Trophoblast cell (in vitro differentiated cells and primary cell): ENCODE data around the gene BRAP.

Experiments used
- DNase-seq, 2 donors: peaks; one replicate each; pipeline ENCODE4 v3.0.0-alpha.2; 2016
- H2AFZ ChIP-seq: 2 replicates; pipeline ENCODE4 v1.6.1; 2013; ENCODE audit warnings: low read length, moderate library complexity, mild to moderate bottlenecking; ENCODE audit not compliant: insufficient read depth, poor library complexity
- H2AK5ac ChIP-seq: 2 replicates; pipeline ENCODE4 v1.6.1; 2013; ENCODE audit warnings: mild to moderate bottlenecking, low read length
- H2BK120ac ChIP-seq: 2 replicates; pipeline ENCODE4 v1.6.1; 2013; ENCODE audit warnings: low read length, mild to moderate bottlenecking, moderate library complexity; ENCODE audit not compliant: insufficient read depth, poor library complexity
- H2BK12ac ChIP-seq: 2 replicates; pipeline ENCODE4 v1.6.1; 2013; ENCODE audit warnings: mild to moderate bottlenecking, low read length, moderate library complexity
- H2BK5ac ChIP-seq: 2 replicates; pipeline ENCODE4 v1.6.1; 2013; ENCODE audit warnings: low read length, low read depth, moderate library complexity, mild to moderate bottlenecking; ENCODE audit not compliant: poor library complexity
- H3K14ac ChIP-seq: 2 replicates; pipeline ENCODE4 v1.6.1; 2013; ENCODE audit warnings: mild to moderate bottlenecking, low read length
- H3K18ac ChIP-seq: 2 replicates; pipeline ENCODE4 v1.6.1; 2013; ENCODE audit warnings: mild to moderate bottlenecking, low read length
- H3K23ac ChIP-seq: 2 replicates; pipeline ENCODE4 v1.6.1; 2013; ENCODE audit warnings: low read length
- H3K27ac ChIP-seq: 2 replicates; pipeline ENCODE4 v1.5.1; 2013; ENCODE audit warnings: low read depth, mild to moderate bottlenecking, inconsistent platforms, low read length, moderate library complexity
- H3K27me3 ChIP-seq: 2 replicates; pipeline ENCODE4 v1.6.1; 2013; ENCODE audit warnings: inconsistent platforms, mild to moderate bottlenecking, low read length, moderate library complexity; ENCODE audit not compliant: insufficient read depth
- H3K36me3 ChIP-seq, 2 experiments: 1 replicate in 1 of 2; 2 replicates in 1 of 2; pipeline ENCODE4 v1.6.1; 2013; ENCODE audit warnings: low read length in 2 of 2, mild to moderate bottlenecking in 2 of 2, moderate library complexity in 1 of 2; ENCODE audit not compliant: insufficient read depth in 2 of 2, control insufficient read depth in 1 of 2
- H3K4ac ChIP-seq: 2 replicates; pipeline ENCODE4 v1.6.1; 2013; ENCODE audit warnings: low read depth, mild to moderate bottlenecking, low read length, moderate library complexity
- H3K4me1 ChIP-seq, 2 experiments: 1 replicate in 1 of 2; 2 replicates in 1 of 2; pipeline ENCODE4 v1.6.1; 2013; ENCODE audit warnings: low read length in 2 of 2, mild to moderate bottlenecking in 2 of 2, moderate library complexity in 1 of 2; ENCODE audit not compliant: insufficient read depth in 2 of 2, control insufficient read depth in 1 of 2
- H3K4me2 ChIP-seq: 2 replicates; pipeline ENCODE4 v1.6.1; 2013; ENCODE audit warnings: inconsistent platforms, mild to moderate bottlenecking, low read length, moderate library complexity
- H3K4me3 ChIP-seq: 2 replicates; pipeline ENCODE4 v1.5.1; 2013; ENCODE audit warnings: mild to moderate bottlenecking, low read depth, low read length, inconsistent platforms
- H3K79me1 ChIP-seq: one replicate; pipeline ENCODE4 v1.6.1; 2013; ENCODE audit warnings: low read length
- H3K79me2 ChIP-seq: 2 replicates; pipeline ENCODE4 v1.6.1; 2013; ENCODE audit warnings: low read length, mild to moderate bottlenecking; ENCODE audit not compliant: control insufficient read depth, insufficient read depth, poor library complexity
- H3K9ac ChIP-seq: 2 replicates; pipeline ENCODE4 v1.6.1; 2013; ENCODE audit warnings: mild to moderate bottlenecking, low read length
- H3K9me3 ChIP-seq: 2 replicates; pipeline ENCODE4 v1.6.1; 2013; ENCODE audit warnings: low read depth, mild to moderate bottlenecking, control low read depth, inconsistent platforms, low read length; ENCODE audit not compliant: insufficient read depth
- H4K12ac ChIP-seq: 2 replicates; pipeline ENCODE4 v1.6.1; 2013; ENCODE audit warnings: low read depth, mild to moderate bottlenecking, low read length, moderate library complexity
- H4K8ac ChIP-seq: 2 replicates; pipeline ENCODE4 v1.6.1; 2013; ENCODE audit warnings: low read depth, mild to moderate bottlenecking, low read length, moderate library complexity
- H4K91ac ChIP-seq: one replicate; pipeline ENCODE4 v1.6.1; 2013; ENCODE audit warnings: low read depth, mild to moderate bottlenecking, low read length, moderate library complexity
- WGBS: extraction: QIAGEN DNeasy Blood & Tissue Kit; methylation state at CpG from one replicate; pipeline ENCODE4 v1.1.7; 2013; ENCODE audit warnings: missing lambda C conversion rate; ENCODE audit not compliant: insufficient read length, insufficient coverage; ENCODE audit errors: extremely low coverage; 5-methylcytosine and 5-hydroxymethylcytosine counted together

BRAP gene

DNA sequence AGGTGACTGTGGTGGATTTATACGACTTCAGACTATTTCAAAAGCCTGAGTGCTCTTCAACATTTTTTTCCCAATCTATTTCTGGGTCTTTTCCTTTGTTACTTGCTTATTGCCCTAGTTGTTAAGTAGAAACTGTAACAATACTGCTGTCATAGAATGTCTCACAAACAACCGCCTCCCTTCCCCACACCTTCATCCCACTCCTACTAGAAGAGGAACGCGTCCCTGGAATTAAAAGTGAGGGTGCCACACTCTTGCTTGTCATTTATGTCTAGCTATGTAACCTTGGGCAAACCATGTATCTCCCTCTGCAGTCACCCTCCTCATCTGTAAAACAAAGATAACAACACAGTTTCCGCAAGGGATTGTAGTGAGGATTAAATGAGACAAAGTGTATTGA is 8.6 kb downstream of the BRAP start:
- H3K27ac ChIP-seq: no peak overlapping the region
- H2BK120ac ChIP-seq: no peak overlapping the region
- H2AK5ac ChIP-seq: no peak overlapping the region
- no peaks in the 10 kb centered on the region for H3K79me2 ChIP-seq
- H2BK12ac ChIP-seq: no peak overlapping the region
- DNase-seq: no peak
- no peak overlapping the region for H3K4ac ChIP-seq
- H3K14ac ChIP-seq: no peak overlapping the region
- no peaks in the 10 kb centered on the region for H3K27me3 ChIP-seq
- H3K36me3 ChIP-seq: peaks cover 30 to 45% of the 10 kb centered on the region in 2 experiments
- H3K4me2 ChIP-seq: no peak overlapping the region
- no peak overlapping the region for H3K18ac ChIP-seq
- H2AFZ ChIP-seq: no peak overlapping the region
- no CpG with 5 or more reads among the region's 5 CpGs for WGBS
- H3K9ac ChIP-seq: no peak overlapping the region
- peak overlapping the region; percentile 89 for H3K23ac ChIP-seq
- no peak overlapping the region for H4K8ac ChIP-seq
- H4K91ac ChIP-seq: no peak overlapping the region
- no peaks in the 10 kb centered on the region for H3K79me1 ChIP-seq
- no peaks in the 10 kb centered on the region for H3K9me3 ChIP-seq
- no peaks in the 10 kb centered on the region for H3K4me1 ChIP-seq
- H4K12ac ChIP-seq: no peak overlapping the region
- no peak overlapping the region for H2BK5ac ChIP-seq
- no peak overlapping the region for H3K4me3 ChIP-seq

DNA sequence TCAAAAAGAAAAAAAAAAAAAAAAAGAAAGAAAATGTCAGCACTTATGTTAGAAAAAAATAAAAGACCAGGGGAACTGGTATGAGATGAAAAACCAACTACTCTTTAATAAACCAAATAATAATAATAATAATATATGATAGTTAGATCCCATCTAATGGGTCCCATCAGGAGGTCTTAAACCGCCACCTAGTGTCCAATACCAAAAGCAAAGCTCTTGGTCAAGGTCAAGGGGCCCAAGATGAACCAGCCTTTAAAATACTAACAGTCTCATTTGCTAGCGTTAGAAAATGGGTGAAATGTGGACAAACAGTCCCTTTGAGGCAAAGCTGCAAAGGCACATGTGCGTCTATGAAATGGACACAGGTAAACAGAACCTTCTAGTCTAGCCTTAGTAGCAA is 12.3 kb downstream of the BRAP start:
- no peak overlapping the region for H3K4ac ChIP-seq
- H3K18ac ChIP-seq: no peak overlapping the region
- no peak overlapping the region for H4K8ac ChIP-seq
- H2BK12ac ChIP-seq: no peak overlapping the region
- no peak overlapping the region for H2AFZ ChIP-seq
- no peak overlapping the region for H2BK5ac ChIP-seq
- no peaks in the 10 kb centered on the region for H3K79me2 ChIP-seq
- no peak overlapping the region for H3K27ac ChIP-seq
- H4K12ac ChIP-seq: no peak overlapping the region
- no peak overlapping the region for H3K4me3 ChIP-seq
- no peaks in the 10 kb centered on the region for H3K79me1 ChIP-seq
- no peak overlapping the region for H3K9ac ChIP-seq
- H3K14ac ChIP-seq: no peak overlapping the region
- H4K91ac ChIP-seq: no peak overlapping the region
- peak; percentile 11 to 62 for DNase-seq
- H3K4me2 ChIP-seq: peak overlapping the region; percentile 16
- no peaks in the 10 kb centered on the region for H3K27me3 ChIP-seq
- H2AK5ac ChIP-seq: no peak overlapping the region
- no peak overlapping the region for H2BK120ac ChIP-seq
- H3K9me3 ChIP-seq: no peaks in the 10 kb centered on the region
- H3K36me3 ChIP-seq: peaks cover 27 to 35% of the 10 kb centered on the region in 2 experiments
- no CpG with 5 or more reads among the region's 3 CpGs for WGBS
- H3K4me1 ChIP-seq: no peaks in the 10 kb centered on the region
- no peak overlapping the region for H3K23ac ChIP-seq

- Histone ChIP-seq H3K27me3 (no peaks in the 10 kb centered on the region), H3K79me1 (no peaks in the 10 kb centered on the region), H3K27ac (no peak overlapping the region), H3K79me2 (no peaks in the 10 kb centered on the region), H3K9me3 (no peaks in the 10 kb centered on the region), H3K23ac (no peak overlapping the region), H2AFZ (no peak overlapping the region), H3K9ac (no peak overlapping the region), H2BK12ac (no peak overlapping the region), H2BK120ac (no peak overlapping the region), H2BK5ac (no peak overlapping the region), H3K18ac (no peak overlapping the region), H3K4ac (no peak overlapping the region), H3K4me3 (no peak overlapping the region), H2AK5ac (no peak overlapping the region), H3K14ac (no peak overlapping the region), H3K36me3 (peaks cover 23 to 36% of the 10 kb centered on the region in 2 experiments), H4K91ac (no peak overlapping the region), H4K12ac (no peak overlapping the region), H3K4me1 (no peaks in the 10 kb centered on the region), H4K8ac (no peak overlapping the region), H3K4me2 (no peak overlapping the region)
- no CpG with 5 or more reads among the region's 10 CpGs for WGBS
- DNase-seq: no peak
Measured at GRCh38 chr12:111672822-111673381, 12.9 kb downstream of the BRAP start.

- Histone ChIP-seq H4K91ac (no peak overlapping the region), H2BK120ac (no peak overlapping the region), H4K12ac (no peak overlapping the region), H3K18ac (no peak overlapping the region), H3K36me3 (peaks cover 16 to 32% of the 10 kb centered on the region in 2 experiments), H3K23ac (no peak overlapping the region), H3K79me2 (no peaks in the 10 kb centered on the region), H3K79me1 (no peaks in the 10 kb centered on the region), H2AFZ (no peak overlapping the region), H4K8ac (no peak overlapping the region), H3K4me1 (no peaks in the 10 kb centered on the region), H2BK12ac (no peak overlapping the region), H3K9me3 (no peaks in the 10 kb centered on the region), H3K14ac (no peak overlapping the region), H3K4me3 (no peak overlapping the region), H3K4ac (no peak overlapping the region), H2AK5ac (no peak overlapping the region), H3K4me2 (no peak overlapping the region), H2BK5ac (no peak overlapping the region), H3K9ac (no peak overlapping the region), H3K27me3 (no peaks in the 10 kb centered on the region), H3K27ac (no peak overlapping the region)
- no CpG with 5 or more reads among the region's 11 CpGs for WGBS
- DNase-seq: peak; percentile 59 to 84
Measured at GRCh38 chr12:111664961-111665865, 20.5 kb downstream of the BRAP start.
